ENCODE data around the gene FTHL17.

FTHL17 gene

GRCh38 chrX:31071725-31072124, at the start of gene FTHL17:
Gene FTHL17, minus strand, starts transcription at chrX:31072041. Its CDS starts 88 bp downstream, at chrX:31071953.
- no peak for DNase-seq

- DNase-seq: no peak
Measured at GRCh38 chrX:31117266-31117665, 45.4 kb upstream of the FTHL17 start.

- no peak for DNase-seq
Measured at GRCh38 chrX:31115398-31115797, 43.6 kb upstream of the FTHL17 start.

- DNase-seq: no peak
Measured at GRCh38 chrX:31114858-31115257, 43.0 kb upstream of the FTHL17 start.

- DNase-seq: no peak
Measured at GRCh38 chrX:31112226-31112999, 40.6 kb upstream of the FTHL17 start.

GRCh38 chrX:31110657-31111056, 38.8 kb upstream of the FTHL17 start:
- no peak for DNase-seq

GRCh38 chrX:31099536-31100090, 27.8 kb upstream of the FTHL17 start:
- DNase-seq: peak; percentile 1 to 20

GRCh38 chrX:31098079-31098478, 26.2 kb upstream of the FTHL17 start:
- DNase-seq: no peak

- DNase-seq: no peak
Measured at GRCh38 chrX:31093639-31093975, 21.8 kb upstream of the FTHL17 start.

GRCh38 chrX:31092970-31093638, 21.3 kb upstream of the FTHL17 start:
- DNase-seq: no peak

- DNase-seq: no peak
Measured at GRCh38 chrX:31092476-31092875, 20.6 kb upstream of the FTHL17 start.

- no peak for DNase-seq
Measured at GRCh38 chrX:31091819-31092218, 20.0 kb upstream of the FTHL17 start.

GRCh38 chrX:31074522-31074921, 2.7 kb upstream of the FTHL17 start:
- no peak for DNase-seq

- no peak for DNase-seq
Measured at GRCh38 chrX:31071262-31071661, 579 bp downstream of the FTHL17 start.

- no peak for DNase-seq
Measured at GRCh38 chrX:31070057-31070468, 1.8 kb downstream of the FTHL17 start.

- no peak for DNase-seq
Measured at GRCh38 chrX:31063114-31063513, 8.7 kb downstream of the FTHL17 start.

- no peak for DNase-seq
Measured at GRCh38 chrX:31061091-31061490, 10.8 kb downstream of the FTHL17 start.

GRCh38 chrX:31060016-31060415, 11.8 kb downstream of the FTHL17 start:
- DNase-seq: no peak

- DNase-seq: no peak
Measured at GRCh38 chrX:31058284-31058683, 13.6 kb downstream of the FTHL17 start.

- no peak for DNase-seq
Measured at GRCh38 chrX:31057691-31058090, 14.2 kb downstream of the FTHL17 start.

GRCh38 chrX:31057291-31057690, 14.6 kb downstream of the FTHL17 start:
- no peak for DNase-seq

GRCh38 chrX:31053621-31054020, 18.2 kb downstream of the FTHL17 start:
- DNase-seq: no peak

- DNase-seq: no peak
Measured at GRCh38 chrX:31039327-31039711, 32.5 kb downstream of the FTHL17 start.

- peak in 1 of 2 donors; percentile 7 for DNase-seq
Measured at GRCh38 chrX:31038575-31039326, 33.1 kb downstream of the FTHL17 start.

Data from stimulated activated CD4-positive, alpha-beta T cell treated with anti-CD3 and anti-CD28 coated beads, Interleukin-2, amount 100 ng/mL, for 48 hours (primary cell).